Stimulated activated CD4-positive, alpha-beta T cell treated with anti-CD3 and anti-CD28 coated beads, Interleukin-2, amount 100 ng/mL, for 24 hours (primary cell): Measurements from ENCODE around the gene MIER3.

ENCODE experiments used
- DNase-seq, 2 donors: peaks; one replicate each; pipeline ENCODE4 v3.0.0-alpha.2; 2020

Gene MIER3

GRCh38 chr5:56959326-56959725 is 7.4 kb upstream of the MIER3 start:
- no peak for DNase-seq

- DNase-seq: no peak
These were observed 6.7 kb upstream of the MIER3 start for GRCh38 chr5:56958595-56958994.

GRCh38 chr5:56954262-56954661 is 2.3 kb upstream of the MIER3 start:
- no peak for DNase-seq

- DNase-seq: peak; percentile 25 to 28
These were observed 587 bp downstream of the MIER3 start for GRCh38 chr5:56951126-56951945.

GRCh38 chr5:56950626-56951125 is 1.2 kb downstream of the MIER3 start:
- peak; percentile 65 to 69 for DNase-seq

GRCh38 chr5:56947052-56947451 is 4.9 kb downstream of the MIER3 start:
- DNase-seq: no peak

GRCh38 chr5:56941981-56942380 is 9.9 kb downstream of the MIER3 start:
- no peak for DNase-seq

- DNase-seq: no peak
These were observed 13.1 kb downstream of the MIER3 start for GRCh38 chr5:56938858-56939257.

GRCh38 chr5:56934325-56934724 is 17.6 kb downstream of the MIER3 start:
- no peak for DNase-seq

- no peak for DNase-seq
These were observed 29.0 kb downstream of the MIER3 start for GRCh38 chr5:56922922-56923321.

- DNase-seq: no peak
These were observed 31.8 kb downstream of the MIER3 start for GRCh38 chr5:56919942-56920662.

GRCh38 chr5:56918054-56918453 is 33.9 kb downstream of the MIER3 start:
- DNase-seq: no peak

- no peak for DNase-seq
These were observed 34.4 kb downstream of the MIER3 start for GRCh38 chr5:56917534-56917933.

- no peak for DNase-seq
These were observed 37.2 kb downstream of the MIER3 start for GRCh38 chr5:56914678-56915077.

- DNase-seq: no peak
These were observed 38.2 kb downstream of the MIER3 start for GRCh38 chr5:56913766-56914165.

GRCh38 chr5:56910210-56910965 is 41.5 kb downstream of the MIER3 start:
- peak; percentile 47 to 52 for DNase-seq

GRCh38 chr5:56909294-56910209 is 42.4 kb downstream of the MIER3 start, which contains the start of gene SETD9:
Gene SETD9 (plus strand): TSS chr5:56909596. CDS start chr5:56909646, 50 bp downstream.
- DNase-seq: peak; percentile 90 to 98

- DNase-seq: no peak
These were observed 43.0 kb downstream of the MIER3 start for GRCh38 chr5:56908942-56909293.

- peak in 1 of 2 donors; percentile 39 for DNase-seq
These were observed 50.9 kb downstream of the MIER3 start for GRCh38 chr5:56900858-56901578.

- no peak for DNase-seq
These were observed 51.5 kb downstream of the MIER3 start for GRCh38 chr5:56900395-56900794.

- DNase-seq: no peak
These were observed 53.7 kb downstream of the MIER3 start for GRCh38 chr5:56898213-56898612.
